Fibroblast of mammary gland (primary cell): ENCODE measurements around the gene MARCO.
A peak's percentile ranks its signal among the peaks of the same experiment; 100 is the strongest.
"Not testable (repeated sequence)": the region's sequence is repeated elsewhere in the genome, so short reads cannot be mapped to it uniquely, and the experiment has no call there.

Experiments used
- DNase-seq: peaks from one replicate; pipeline ENCODE4 v3.0.0-alpha.2; 2010; ENCODE audit warnings: low read depth
- H3K4me3 ChIP-seq: 2 replicates; pipeline ENCODE4 v1.5.1; 2011; ENCODE audit warnings: low read depth, mild to moderate bottlenecking, low read length, moderate library complexity; ENCODE audit not compliant: control insufficient read depth
- TF ChIP-seq, protein P1 (sequence below): conservative IDR thresholded peaks from 2 replicates; pipeline ENCODE4 v1.5.1; 2011; ENCODE audit warnings: low read depth, low read length, inconsistent platforms; ENCODE audit not compliant: control insufficient read depth, insufficient read depth

MARCO gene

DNA sequence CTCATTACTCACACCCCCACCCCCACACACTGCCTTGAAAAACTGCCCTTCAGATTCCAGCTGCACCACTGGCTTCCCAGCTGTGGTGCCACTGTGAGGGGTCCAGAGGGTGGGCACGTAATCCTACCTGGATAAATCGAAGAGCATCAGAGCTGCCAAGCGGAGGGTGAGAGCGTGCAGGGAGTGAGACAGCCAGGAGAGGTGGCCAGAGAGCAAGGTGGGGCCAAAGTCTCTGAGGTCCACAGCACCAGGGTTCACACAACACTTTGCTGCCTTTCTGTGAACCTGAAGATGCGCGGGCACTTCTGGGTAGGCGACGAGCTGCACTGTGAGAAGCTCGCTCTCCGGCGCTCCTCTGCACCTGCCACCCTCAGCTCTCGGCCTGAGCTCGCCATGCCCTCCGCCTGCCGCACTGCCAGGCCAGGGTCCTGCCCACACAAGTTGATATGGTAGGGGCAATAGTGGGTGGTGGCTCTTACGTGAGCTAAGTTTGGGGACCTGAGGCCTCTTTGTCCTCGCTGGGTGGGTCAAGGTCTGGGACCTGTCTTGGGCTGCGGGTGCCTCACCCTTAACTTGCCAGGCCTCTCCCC is 83.9 kb downstream of the MARCO start:
- DNase-seq, result no peak
- H3K4me3 ChIP-seq, result no peak overlapping the region
- TF ChIP-seq, protein P1, sequence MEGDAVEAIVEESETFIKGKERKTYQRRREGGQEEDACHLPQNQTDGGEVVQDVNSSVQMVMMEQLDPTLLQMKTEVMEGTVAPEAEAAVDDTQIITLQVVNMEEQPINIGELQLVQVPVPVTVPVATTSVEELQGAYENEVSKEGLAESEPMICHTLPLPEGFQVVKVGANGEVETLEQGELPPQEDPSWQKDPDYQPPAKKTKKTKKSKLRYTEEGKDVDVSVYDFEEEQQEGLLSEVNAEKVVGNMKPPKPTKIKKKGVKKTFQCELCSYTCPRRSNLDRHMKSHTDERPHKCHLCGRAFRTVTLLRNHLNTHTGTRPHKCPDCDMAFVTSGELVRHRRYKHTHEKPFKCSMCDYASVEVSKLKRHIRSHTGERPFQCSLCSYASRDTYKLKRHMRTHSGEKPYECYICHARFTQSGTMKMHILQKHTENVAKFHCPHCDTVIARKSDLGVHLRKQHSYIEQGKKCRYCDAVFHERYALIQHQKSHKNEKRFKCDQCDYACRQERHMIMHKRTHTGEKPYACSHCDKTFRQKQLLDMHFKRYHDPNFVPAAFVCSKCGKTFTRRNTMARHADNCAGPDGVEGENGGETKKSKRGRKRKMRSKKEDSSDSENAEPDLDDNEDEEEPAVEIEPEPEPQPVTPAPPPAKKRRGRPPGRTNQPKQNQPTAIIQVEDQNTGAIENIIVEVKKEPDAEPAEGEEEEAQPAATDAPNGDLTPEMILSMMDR, result no peak

DNA sequence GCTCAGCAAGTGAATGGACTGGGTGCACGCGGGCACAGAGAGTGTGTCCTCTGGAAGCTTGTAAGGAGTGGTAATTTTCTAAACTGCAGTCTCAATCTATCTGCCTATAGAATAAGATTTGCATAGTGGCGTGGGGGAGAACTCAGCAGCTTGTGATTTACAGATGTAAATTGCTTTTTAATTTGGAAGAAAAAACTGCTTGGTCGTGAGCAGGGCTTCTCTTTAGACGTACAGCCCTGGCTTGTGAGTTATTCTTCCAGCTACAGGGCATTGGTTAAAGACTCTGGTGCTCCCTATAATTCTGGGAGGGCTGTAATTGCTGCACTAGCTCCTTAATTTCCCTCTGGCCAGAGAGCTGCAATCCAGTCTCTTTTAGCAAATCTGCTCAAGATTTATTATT is 84.9 kb downstream of the MARCO start:
- H3K4me3 ChIP-seq, result no peak overlapping the region
- TF ChIP-seq, protein P1, result no peak
- no peak for DNase-seq

DNA sequence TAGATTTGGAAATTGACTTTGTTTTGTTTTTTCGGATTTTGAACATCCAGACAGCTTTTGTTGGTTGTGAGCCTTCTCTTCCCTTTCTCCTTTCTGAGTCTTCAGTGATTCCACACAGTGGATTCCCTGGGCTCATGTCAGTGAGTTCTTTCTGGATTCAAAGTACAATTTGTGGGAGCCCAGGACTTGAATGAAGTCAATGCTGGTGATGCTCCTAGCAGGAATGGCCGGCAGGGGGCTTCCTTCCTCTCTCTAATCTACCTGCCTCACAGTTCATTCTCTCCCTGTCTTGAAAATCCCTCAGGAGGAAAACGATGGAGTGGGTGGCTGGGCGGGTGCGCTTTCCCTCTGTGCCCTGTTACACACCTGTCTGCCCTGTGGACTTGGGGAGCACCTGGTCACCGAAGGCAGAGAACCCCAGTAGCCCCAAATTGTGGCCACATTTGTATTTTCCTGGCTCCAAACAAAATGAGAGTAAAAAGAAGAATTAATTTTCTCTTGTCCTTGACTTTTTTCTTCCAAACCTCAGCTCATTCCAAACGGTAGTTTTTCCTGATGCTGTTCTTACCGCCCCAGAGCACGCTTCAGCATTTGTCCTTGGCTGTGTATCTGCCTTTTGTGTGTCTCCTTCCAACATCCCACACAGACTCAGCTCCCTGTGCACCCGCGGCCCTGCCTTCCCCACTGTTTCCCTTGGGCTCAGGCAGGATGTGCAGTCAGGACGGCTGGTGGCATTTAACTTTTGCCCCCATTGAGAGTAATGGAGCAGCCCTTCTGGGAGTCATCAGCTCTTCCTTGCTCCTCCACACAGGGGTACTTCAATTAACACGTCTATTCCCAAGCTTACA is 86.6 kb downstream of the MARCO start:
- DNase-seq, result peak; percentile 42
- no peak overlapping the region for H3K4me3 ChIP-seq
- TF ChIP-seq, protein P1, result peak; percentile 61

DNA sequence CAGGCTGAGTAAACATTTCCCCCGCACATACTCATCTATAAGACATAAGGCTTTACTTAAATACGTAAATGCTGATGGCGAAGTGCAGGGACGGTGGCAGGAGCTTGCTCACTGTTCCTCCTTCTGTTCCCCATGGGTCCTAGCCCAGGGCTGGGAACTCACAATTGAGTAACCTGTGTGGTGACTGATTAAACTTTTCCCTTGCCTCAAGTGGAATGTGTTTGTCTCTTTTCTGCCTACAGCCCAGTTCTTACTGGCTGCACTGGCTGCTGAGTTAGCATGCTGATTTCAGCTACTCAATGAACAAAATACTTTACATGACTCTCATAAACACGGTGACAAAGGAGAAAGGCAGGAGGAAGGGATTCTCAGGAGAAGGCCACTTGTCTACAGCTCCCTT is 87.3 kb downstream of the MARCO start:
- TF ChIP-seq, protein P1, result no peak
- peak; percentile 7 for DNase-seq
- H3K4me3 ChIP-seq, result no peak overlapping the region

DNA sequence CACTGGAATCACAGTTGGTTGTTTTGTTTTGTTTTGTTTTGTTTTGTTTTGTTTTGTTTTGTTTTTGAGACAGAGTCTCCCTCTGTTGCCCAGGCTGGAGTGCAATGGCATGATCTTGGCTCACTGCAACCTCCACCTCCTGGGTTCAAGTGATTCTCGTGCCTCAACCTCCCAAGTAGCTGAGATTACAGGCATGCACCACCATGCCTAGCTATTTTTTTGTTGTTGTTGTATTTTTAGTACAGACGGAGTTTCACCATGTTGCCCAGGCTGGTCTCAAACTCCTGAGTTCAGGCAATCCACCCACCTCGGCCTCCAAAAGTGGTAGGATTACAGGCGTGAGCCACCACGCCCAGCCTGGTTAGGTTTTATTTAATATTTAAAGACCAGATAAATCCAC is 95.9 kb downstream of the MARCO start:
- H3K4me3 ChIP-seq, DNase-seq: not testable (repeated sequence)

DNA sequence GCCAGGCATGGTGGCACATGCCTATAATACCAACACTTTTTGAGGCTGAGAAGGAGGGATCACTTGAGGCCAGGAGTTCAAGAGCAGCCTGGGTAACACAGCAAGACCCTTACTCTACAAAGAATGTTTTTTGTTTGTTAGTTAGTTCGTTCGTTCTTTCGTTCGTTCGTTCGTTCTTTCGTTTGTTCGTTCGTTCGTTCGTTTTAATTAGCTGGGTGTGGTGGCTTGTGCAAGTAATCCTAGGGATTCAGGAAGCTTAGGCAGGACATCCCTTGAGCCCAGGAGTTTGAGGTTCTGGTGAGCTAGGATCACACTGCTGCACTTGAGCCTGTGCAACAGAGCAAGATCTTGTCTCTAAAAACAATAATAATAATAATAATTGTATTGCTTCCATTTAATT is 98.7 kb downstream of the MARCO start:
- H3K4me3 ChIP-seq, result no peak overlapping the region
- TF ChIP-seq, protein P1, result no peak
- no peak for DNase-seq
